ENCODE results near the gene IP6K2. TPM values are rescaled to one million over a fixed set of nuclear protein-coding genes. Genes with fewer than 3 reads are reported as not detected.
"Not testable (repeated sequence)": the region's sequence is repeated elsewhere in the genome, so short reads cannot be mapped to it uniquely, and the experiment has no call there.

The IP6K2 gene
- total and polyA plus RNA-seq, 2 of the 13 experiments (the other 11 are each of a cell fraction or from before 2014, with no cell fraction given) = 85.5 to 112 TPM

- DNase-seq (ENCODE audit: low spot score); H3K4me2 ChIP-seq (ENCODE audit: low read depth, low read length); H3K79me2 ChIP-seq (ENCODE audit: insufficient read depth, low read length); H3K27me3 ChIP-seq (ENCODE audit: control insufficient read depth in 1 of 2, insufficient read depth in 2 of 2, low read length in 2 of 2); intact Hi-C loops (cut with micrococcal nuclease; ENCODE audit: unreplicated experiment); H4K20me1 ChIP-seq (ENCODE audit: insufficient read depth, low read length); ATAC-seq; BruUV-seq (replicated peaks); POLR2A ChIA-PET; H3K36me3 ChIP-seq (replicated peaks in 1 of 2; ENCODE audit: control insufficient read depth in 1 of 2, insufficient read depth in 2 of 2, low read length in 2 of 2); CTCF ChIA-PET (ENCODE audit: low intra/inter-chr PET ratio, low total read pairs); H2AFZ ChIP-seq (ENCODE audit: low read length); H3K27ac ChIP-seq (ENCODE audit: extremely low read length, insufficient read depth, low read length); H3K9me3 ChIP-seq (ENCODE audit: low read length); FAIRE-seq; H3K4me3 ChIP-seq (replicated peaks in 1 of 3; ENCODE audit: insufficient read depth in 1 of 3, low read depth in 2 of 3, low read length in 3 of 3); H3K9ac ChIP-seq (ENCODE audit: insufficient read depth, low read depth, low read length); in situ Hi-C loops (cut with HindIII; ENCODE audit: extremely low pct_ligation_motif_present, low pct_unique_long_range_greater_than_20kb): not testable (repeated sequence)
- peaks cover 12% of the 10 kb centered on the region; the same call in 1 of the 2 replicates for H3K4me1 ChIP-seq (ENCODE audit: insufficient read depth, low read length)
- WGBS (ENCODE audit: low lambda C conversion rate) = 60% methylated on average over 8 of the region's 8 CpGs
Observed at GRCh38 chr3:48725185-48725855, 8.3 kb upstream of the IP6K2 start.

DNA sequence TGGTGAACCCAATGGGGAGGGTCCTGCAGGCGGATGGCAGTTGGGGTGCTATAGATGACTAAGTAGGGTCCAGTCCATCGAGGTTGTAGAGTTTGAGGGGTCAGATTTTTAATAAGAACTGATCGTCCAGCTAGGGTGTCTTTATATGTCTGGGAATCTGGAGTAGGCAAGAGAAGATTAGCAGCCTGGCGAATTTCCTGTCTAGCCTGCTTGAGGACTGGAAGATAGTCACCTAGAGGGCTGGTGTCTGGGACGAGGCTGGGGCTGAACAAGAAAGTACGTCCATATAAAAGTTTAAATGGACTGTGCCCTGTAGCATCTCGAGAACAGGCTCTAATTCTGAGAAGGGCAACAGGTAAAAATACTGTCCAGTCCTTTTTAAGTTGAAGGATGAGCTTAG, 6.7 kb upstream of the IP6K2 start:
- FAIRE-seq (no peak), ATAC-seq (no peak), DNase-seq (ENCODE audit: low spot score) (no peak)
- intact Hi-C loops (cut with micrococcal nuclease; ENCODE audit: unreplicated experiment) = no loop called here
- Histone ChIP-seq H3K36me3 (replicated peaks in 1 of 2; ENCODE audit: control insufficient read depth in 1 of 2, insufficient read depth in 2 of 2, low read length in 2 of 2) (no peaks in the 10 kb centered on the region), H3K4me3 (replicated peaks in 1 of 3; ENCODE audit: insufficient read depth in 1 of 3, low read depth in 2 of 3, low read length in 3 of 3) (no peak overlapping the region), H3K9me3 (ENCODE audit: low read length) (no peaks in the 10 kb centered on the region), H3K4me1 (ENCODE audit: insufficient read depth, low read length) (peaks cover 12% of the 10 kb centered on the region; the same call in 1 of the 2 replicates), H3K4me2 (ENCODE audit: low read depth, low read length) (no peak overlapping the region), H3K27me3 (ENCODE audit: control insufficient read depth in 1 of 2, insufficient read depth in 2 of 2, low read length in 2 of 2) (peaks cover 0 to 4% of the 10 kb centered on the region in 2 experiments; a peak in 1 of 5 replicates), H2AFZ (ENCODE audit: low read length) (no peak overlapping the region), H3K27ac (ENCODE audit: extremely low read length, insufficient read depth, low read length) (no peak overlapping the region), H3K79me2 (ENCODE audit: insufficient read depth, low read length) (no peaks in the 10 kb centered on the region), H4K20me1 (ENCODE audit: insufficient read depth, low read length) (no peaks in the 10 kb centered on the region), H3K9ac (ENCODE audit: insufficient read depth, low read depth, low read length) (no peak overlapping the region)
- ChIA-PET CTCF (ENCODE audit: low intra/inter-chr PET ratio, low total read pairs) (no interaction called here), POLR2A (no interaction called here)
- no peak for TF ChIP-seq EHMT2 (IDR thresholded peaks at IDR 0.05; ENCODE audit: borderline replicate concordance, low read depth, low read length)
- TF ChIP-seq KDM4B (CRISPR knock-in tag; IDR thresholded peaks at IDR 0.05) = no peak
- TF ChIP-seq ZNF138 (CRISPR knock-in tag; IDR thresholded peaks at IDR 0.05; ENCODE audit: low read depth) = no peak
- TF ChIP-seq DPF2 (CRISPR knock-in tag; IDR thresholded peaks at IDR 0.05; ENCODE audit: borderline replicate concordance, low read depth) = no peak
- TF ChIP-seq, protein P1, sequence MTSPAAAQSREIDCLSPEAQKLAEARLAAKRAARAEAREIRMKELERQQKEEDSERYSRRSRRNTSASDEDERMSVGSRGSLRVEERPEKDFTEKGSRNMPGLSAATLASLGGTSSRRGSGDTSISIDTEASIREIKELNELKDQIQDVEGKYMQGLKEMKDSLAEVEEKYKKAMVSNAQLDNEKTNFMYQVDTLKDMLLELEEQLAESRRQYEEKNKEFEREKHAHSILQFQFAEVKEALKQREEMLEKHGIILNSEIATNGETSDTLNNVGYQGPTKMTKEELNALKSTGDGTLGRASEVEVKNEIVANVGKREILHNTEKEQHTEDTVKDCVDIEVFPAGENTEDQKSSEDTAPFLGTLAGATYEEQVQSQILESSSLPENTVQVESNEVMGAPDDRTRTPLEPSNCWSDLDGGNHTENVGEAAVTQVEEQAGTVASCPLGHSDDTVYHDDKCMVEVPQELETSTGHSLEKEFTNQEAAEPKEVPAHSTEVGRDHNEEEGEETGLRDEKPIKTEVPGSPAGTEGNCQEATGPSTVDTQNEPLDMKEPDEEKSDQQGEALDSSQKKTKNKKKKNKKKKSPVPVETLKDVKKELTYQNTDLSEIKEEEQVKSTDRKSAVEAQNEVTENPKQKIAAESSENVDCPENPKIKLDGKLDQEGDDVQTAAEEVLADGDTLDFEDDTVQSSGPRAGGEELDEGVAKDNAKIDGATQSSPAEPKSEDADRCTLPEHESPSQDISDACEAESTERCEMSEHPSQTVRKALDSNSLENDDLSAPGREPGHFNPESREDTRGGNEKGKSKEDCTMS (CRISPR knock-in tag; conservative IDR thresholded peaks at IDR 0.05) = no peak
- TF ChIP-seq SP5 (CRISPR knock-in tag; IDR thresholded peaks at IDR 0.05; ENCODE audit: borderline replicate concordance, low read depth) = no peak
- no peak for TF ChIP-seq ZNF850 (CRISPR knock-in tag; conservative IDR thresholded peaks at IDR 0.05)
- no peak for TF ChIP-seq MXD1 (CRISPR knock-in tag; IDR thresholded peaks at IDR 0.05)
- no peak for TF ChIP-seq ZNF619 (CRISPR knock-in tag; IDR thresholded peaks at IDR 0.05)
- TF ChIP-seq ZNF329 (CRISPR knock-in tag; IDR thresholded peaks at IDR 0.05; ENCODE audit: low read depth) = no peak
- TF ChIP-seq ZC3H4 (CRISPR knock-in tag; IDR thresholded peaks at IDR 0.05; ENCODE audit: borderline replicate concordance) = no peak
- TF ChIP-seq NONO (IDR thresholded peaks at IDR 0.05) = no peak
- no peak for TF ChIP-seq NONO (CRISPR knock-in tag; conservative IDR thresholded peaks at IDR 0.05)
- in situ Hi-C loops (cut with HindIII; ENCODE audit: extremely low pct_ligation_motif_present, low pct_unique_long_range_greater_than_20kb) = no loop called here
- WGBS (ENCODE audit: low lambda C conversion rate) = 49% methylated on average over 7 of the region's 7 CpGs
- no TSS peak for BruUV-seq (replicated peaks)

Measured in HepG2 (cell line).